Ishikawa (cell line): Measurements from ENCODE around the gene SDHB.

ENCODE experiments used
- CEBPB ChIP-seq: IDR thresholded peaks from 2 replicates; pipeline ENCODE4 v1.6.1; 2012
- CREB1 ChIP-seq: IDR thresholded peaks from 2 replicates; pipeline ENCODE4 v1.6.1; 2012; ENCODE audit warnings: low read depth
- EGR1 ChIP-seq: IDR thresholded peaks from 2 replicates; pipeline ENCODE4 v1.6.1; 2012
- EP300 ChIP-seq: IDR thresholded peaks from 2 replicates; pipeline ENCODE4 v1.6.1; 2012; ENCODE audit warnings: borderline replicate concordance
- FOXM1 ChIP-seq: IDR thresholded peaks from 2 replicates; pipeline ENCODE4 v1.6.1; 2012; ENCODE audit warnings: low read depth, borderline replicate concordance
- MAX ChIP-seq: IDR thresholded peaks from 2 replicates; pipeline ENCODE4 v1.6.1; 2012
- NFIC ChIP-seq: IDR thresholded peaks from 2 replicates; pipeline ENCODE4 v1.6.1; 2012
- RAD21 ChIP-seq: IDR thresholded peaks from 2 replicates; pipeline ENCODE4 v1.6.1; 2012; ENCODE audit warnings: low read depth
- REST ChIP-seq: IDR thresholded peaks from 2 replicates; pipeline ENCODE4 v1.6.1; 2012; ENCODE audit warnings: low read depth, mild to moderate bottlenecking
- TAF1 ChIP-seq: IDR thresholded peaks from 2 replicates; pipeline ENCODE4 v1.6.1; 2012; ENCODE audit warnings: low read depth, mild to moderate bottlenecking
- TCF12 ChIP-seq: IDR thresholded peaks from 2 replicates; pipeline ENCODE4 v1.6.1; 2012; ENCODE audit warnings: low read depth
- TEAD4 ChIP-seq: IDR thresholded peaks from 2 replicates; pipeline ENCODE4 v1.6.1; 2012
- USF1 ChIP-seq: IDR thresholded peaks from 2 replicates; pipeline ENCODE4 v1.6.1; 2012
- YY1 ChIP-seq: IDR thresholded peaks from 2 replicates; pipeline ENCODE4 v1.6.1; 2012; ENCODE audit warnings: low read depth
- ZBTB7A ChIP-seq: IDR thresholded peaks from 2 replicates; pipeline ENCODE4 v1.6.1; 2012; ENCODE audit warnings: low read depth

The SDHB gene

GRCh38 chr1:17027403-17027802, 26.4 kb downstream of the SDHB start:
- no peak for TF ChIP-seq EGR1
- TF ChIP-seq EP300, result no peak
- no peak for TF ChIP-seq MAX
- TF ChIP-seq NFIC, result no peak
- TF ChIP-seq CEBPB, result no peak
- no peak for TF ChIP-seq TCF12
- TF ChIP-seq RAD21, result no peak
- no peak for TF ChIP-seq USF1
- no peak for TF ChIP-seq ZBTB7A
- TF ChIP-seq CREB1, result no peak
- TF ChIP-seq YY1, result no peak
- TF ChIP-seq REST, result no peak
- TF ChIP-seq FOXM1, result no peak
- TF ChIP-seq TEAD4, result no peak

GRCh38 chr1:17024721-17025120, 29.1 kb downstream of the SDHB start:
- TF ChIP-seq NFIC (no peak), CREB1 (no peak), FOXM1 (no peak), EP300 (no peak), CEBPB (no peak), EGR1 (no peak), TEAD4 (no peak), ZBTB7A (no peak), MAX (no peak), RAD21 (no peak), TAF1 (no peak), REST (no peak)

- no peak for TF ChIP-seq USF1
- TF ChIP-seq TEAD4, result no peak
- TF ChIP-seq ZBTB7A, result no peak
- TF ChIP-seq CEBPB, result no peak
- TF ChIP-seq RAD21, result no peak
- TF ChIP-seq TCF12, result no peak
- TF ChIP-seq EP300, result no peak
- TF ChIP-seq TAF1, result no peak
- no peak for TF ChIP-seq EGR1
- no peak for TF ChIP-seq YY1
Measured at GRCh38 chr1:17023573-17023972, 30.3 kb downstream of the SDHB start.

GRCh38 chr1:17023102-17023501, 30.7 kb downstream of the SDHB start:
- no peak for TF ChIP-seq EGR1
- TF ChIP-seq REST, result no peak

GRCh38 chr1:17021896-17022295, 31.9 kb downstream of the SDHB start:
- no peak for TF ChIP-seq EP300
- TF ChIP-seq NFIC, result no peak
- no peak for TF ChIP-seq ZBTB7A
- no peak for TF ChIP-seq CEBPB
- TF ChIP-seq CREB1, result no peak
- TF ChIP-seq USF1, result no peak
- no peak for TF ChIP-seq TAF1
- TF ChIP-seq EGR1, result no peak
- TF ChIP-seq REST, result no peak
